Activated T-cell treated with anti-CD3 and anti-CD28 coated beads, Interleukin-2, amount 50 U/mL, for 72 hours (primary cell): Measurements from ENCODE around the gene OGA. TPM values are rescaled to one million over a fixed set of nuclear protein-coding genes. Genes with fewer than 3 reads are reported as not detected.
"Not testable (repeated sequence)": the region's sequence is repeated elsewhere in the genome, so short reads cannot be mapped to it uniquely, and the experiment has no call there.

Experiments
- ATAC-seq, 2 donors: fragments of 150-1000 bp; cut with Tn5 transposase; replicated peaks in 1 of 2; 2 replicates each; pipeline ENCODE4 v1.10.0; 2021; ENCODE audit warnings: moderate library complexity in 2 of 2, mild to moderate bottlenecking in 1 of 2
- DNase-seq, 2 donors: peaks; one replicate each; pipeline ENCODE4 v3.0.0; 2021 to 2022; ENCODE audit warnings: mixed read lengths in 1 of 2
- H3K27ac Mint-ChIP-seq: one replicate; pipeline ENCODE4 v1.8.0; 2022; ENCODE audit warnings: mild to moderate bottlenecking, moderate library complexity, mixed read lengths
- H3K27me3 Mint-ChIP-seq: one replicate; pipeline ENCODE4 v1.8.0; 2022; ENCODE audit warnings: low read depth, mixed read lengths
- H3K36me3 Mint-ChIP-seq, 2 donors: one replicate each; pipeline ENCODE4 v1.8.0; 2022; ENCODE audit warnings: mixed read lengths in 2 of 2, mild to moderate bottlenecking in 1 of 2; ENCODE audit not compliant: insufficient read depth in 2 of 2
- H3K4me1 Mint-ChIP-seq: one replicate; pipeline ENCODE4 v1.8.0; 2022; ENCODE audit warnings: low read depth, mixed read lengths
- H3K4me3 Mint-ChIP-seq, 2 donors: one replicate each; pipeline ENCODE4 v1.8.0; 2022; ENCODE audit warnings: mild to moderate bottlenecking in 2 of 2, mixed read lengths in 2 of 2, moderate library complexity in 2 of 2
- H3K9me3 Mint-ChIP-seq, 2 donors: one replicate each; pipeline ENCODE4 v1.8.0; 2022; ENCODE audit warnings: mixed read lengths in 2 of 2
- total RNA-seq, 2 donors: library from RNA; stranded (reverse); gene quantifications; one replicate each; pipeline ENCODE4 v1.2.3, GENCODE V29; 2022

OGA gene
- total RNA-seq, 2 donors from 2014 or later = 165 to 170 TPM

DNA sequence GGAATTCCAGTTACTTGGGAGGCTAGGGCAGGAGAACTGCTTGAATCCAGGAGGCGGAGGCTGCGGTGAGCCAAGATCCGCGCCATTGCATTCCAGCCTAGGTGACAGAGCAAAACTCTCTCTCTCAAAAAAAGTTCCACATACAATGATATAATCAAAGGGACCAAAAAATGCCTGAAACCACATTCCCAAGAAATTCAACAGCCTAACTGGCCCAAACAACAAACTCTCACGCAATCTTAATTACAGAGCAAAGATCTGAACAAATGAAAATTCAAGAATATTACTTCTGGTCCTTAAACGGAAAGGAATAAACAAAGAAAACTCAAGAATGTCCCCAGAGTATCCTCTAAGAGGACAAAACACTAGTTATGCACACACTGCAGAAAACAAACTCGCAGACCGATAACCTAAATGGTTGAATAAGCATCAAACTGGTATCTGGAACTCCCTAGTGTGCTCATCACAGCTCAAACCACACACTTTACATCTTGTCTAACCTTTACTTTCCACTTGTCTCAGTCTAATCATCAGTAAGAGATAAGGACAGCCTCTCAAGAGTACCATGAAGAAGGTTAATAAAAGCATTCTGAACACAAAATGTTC, 3.7 kb downstream of the OGA start:
- H3K27me3 Mint-ChIP-seq = no peaks in the 10 kb centered on the region
- H3K27ac Mint-ChIP-seq = peak overlapping the region; percentile 98
- no peaks in the 10 kb centered on the region for H3K9me3 Mint-ChIP-seq
- H3K4me1 Mint-ChIP-seq = peaks cover 62% of the 10 kb centered on the region
- peak overlapping the region; percentile 93 to 96 for H3K4me3 Mint-ChIP-seq
- DNase-seq = no peak
- H3K36me3 Mint-ChIP-seq = peaks cover 14 to 30% of the 10 kb centered on the region in 2 donors
- no peak for ATAC-seq

- Mint-ChIP-seq H3K4me1 (peaks cover 55% of the 10 kb centered on the region), H3K27ac (no peak overlapping the region), H3K27me3 (no peaks in the 10 kb centered on the region), H3K4me3 (no peak overlapping the region), H3K36me3 (peaks cover 13 to 31% of the 10 kb centered on the region in 2 donors), H3K9me3 (no peaks in the 10 kb centered on the region)
- ATAC-seq (no peak), DNase-seq (no peak)
Observed at GRCh38 chr10:101812606-101813005, 5.6 kb downstream of the OGA start.

DNA sequence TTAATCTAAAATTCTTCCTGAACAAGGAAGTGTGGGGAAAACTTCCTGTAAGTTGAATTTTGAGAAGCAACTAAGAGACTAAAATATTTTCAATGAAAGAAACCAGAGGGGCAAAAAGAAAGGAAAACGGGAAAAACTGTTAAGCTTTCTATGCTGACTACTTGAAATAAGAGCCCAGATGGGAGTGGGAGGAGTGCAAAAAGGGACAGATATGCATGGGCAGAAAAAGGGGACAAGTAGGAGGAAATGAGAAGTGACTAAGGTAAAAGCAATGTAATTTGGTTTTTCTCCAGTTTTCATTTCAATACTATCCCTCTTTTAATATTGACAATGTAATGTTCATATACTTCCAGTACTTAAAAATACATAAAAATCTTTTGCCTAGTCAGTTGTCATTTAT, 11.1 kb downstream of the OGA start:
- Mint-ChIP-seq H3K4me3 (no peak overlapping the region), H3K9me3 (no peaks in the 10 kb centered on the region), H3K36me3 (peaks cover 5 to 40% of the 10 kb centered on the region in 2 donors), H3K27ac (peak overlapping the region; percentile 76), H3K4me1 (peaks cover 17% of the 10 kb centered on the region), H3K27me3 (no peaks in the 10 kb centered on the region)
- DNase-seq (no peak), ATAC-seq (no peak)

GRCh38 chr10:101803511-101803910, 14.7 kb downstream of the OGA start:
- Mint-ChIP-seq H3K36me3 (peaks cover 18 to 56% of the 10 kb centered on the region in 2 donors), H3K4me3 (no peak overlapping the region), H3K27ac (no peak overlapping the region), H3K9me3 (no peaks in the 10 kb centered on the region), H3K4me1 (peaks cover 23% of the 10 kb centered on the region), H3K27me3 (no peaks in the 10 kb centered on the region)
- DNase-seq = no peak
- no peak for ATAC-seq

DNA sequence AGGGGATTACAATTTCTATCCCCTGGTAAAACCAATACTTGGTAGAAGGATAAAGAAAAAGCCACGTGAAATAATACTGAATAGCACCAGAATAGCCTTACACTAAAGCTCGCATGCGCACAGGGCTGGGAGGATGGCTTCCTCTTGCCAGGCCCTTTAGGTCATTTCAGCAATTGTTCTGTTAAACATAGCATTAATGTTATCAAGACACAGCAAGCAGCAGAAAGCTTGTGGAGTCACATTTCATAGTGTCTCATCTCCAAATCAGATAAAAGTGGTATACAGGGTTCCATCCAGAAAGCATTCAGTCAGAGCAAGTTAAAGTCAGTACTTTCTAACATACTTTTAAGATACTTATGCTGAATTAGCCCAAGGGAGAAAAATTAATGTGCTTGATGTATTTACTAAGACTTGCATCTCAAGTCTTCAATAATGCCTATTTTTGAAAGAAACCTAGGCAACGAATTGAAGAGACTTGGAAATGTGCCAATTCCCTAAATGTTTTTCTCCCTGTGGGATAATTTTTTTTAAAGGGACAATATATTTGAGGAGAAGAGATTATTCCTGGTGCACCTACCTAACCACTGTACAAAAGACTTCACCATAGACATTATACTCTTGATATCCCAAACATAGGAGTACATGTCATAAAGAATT, 20.7 kb downstream of the OGA start:
- peak overlapping the region; percentile 50 for H3K27ac Mint-ChIP-seq

GRCh38 chr10:101793526-101793925, 24.7 kb downstream of the OGA start:
- Mint-ChIP-seq H3K4me1 (peaks cover 7% of the 10 kb centered on the region), H3K27me3 (no peaks in the 10 kb centered on the region), H3K36me3 (peaks cover 9 to 35% of the 10 kb centered on the region in 2 donors), H3K4me3 (no peak overlapping the region), H3K9me3 (no peaks in the 10 kb centered on the region), H3K27ac (no peak overlapping the region)
- ATAC-seq = no peak
- DNase-seq = no peak

More for the DNA sequence above, 20.7 kb downstream of the OGA start:
- Mint-ChIP-seq H3K27me3 (no peaks in the 10 kb centered on the region), H3K4me1 (peaks cover 23% of the 10 kb centered on the region), H3K4me3 (no peak overlapping the region), H3K36me3 (peaks cover 22 to 60% of the 10 kb centered on the region in 2 donors), H3K9me3 (no peaks in the 10 kb centered on the region)
- ATAC-seq (no peak), DNase-seq (no peak)

DNA sequence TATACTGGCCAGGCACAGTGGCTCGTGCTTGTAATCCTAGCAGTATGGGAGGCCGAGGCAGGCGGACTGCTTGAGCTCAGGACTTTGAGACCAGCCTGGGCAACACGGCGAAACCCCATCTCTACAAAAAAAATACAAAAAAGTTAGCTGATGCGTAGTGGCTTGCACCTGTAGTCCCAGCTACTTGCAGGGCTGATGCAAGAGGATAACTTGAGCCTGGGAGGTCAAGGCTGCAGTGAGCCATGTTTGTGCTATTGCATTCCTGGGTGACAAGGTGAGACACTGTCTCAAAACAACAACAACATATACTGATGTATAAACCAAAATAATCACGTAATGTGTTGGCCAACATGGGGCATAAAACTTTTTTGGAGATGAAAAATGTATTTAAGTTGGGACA, 28.6 kb downstream of the OGA start:
- DNase-seq = no peak
- H3K4me1 Mint-ChIP-seq = peaks cover 5% of the 10 kb centered on the region
- no peak overlapping the region for H3K4me3 Mint-ChIP-seq
- no peaks in the 10 kb centered on the region for H3K27me3 Mint-ChIP-seq
- no peak for ATAC-seq
- peaks cover 5 to 26% of the 10 kb centered on the region in 2 donors for H3K36me3 Mint-ChIP-seq
- H3K9me3 Mint-ChIP-seq = no peaks in the 10 kb centered on the region
- H3K27ac Mint-ChIP-seq = no peak overlapping the region

DNA sequence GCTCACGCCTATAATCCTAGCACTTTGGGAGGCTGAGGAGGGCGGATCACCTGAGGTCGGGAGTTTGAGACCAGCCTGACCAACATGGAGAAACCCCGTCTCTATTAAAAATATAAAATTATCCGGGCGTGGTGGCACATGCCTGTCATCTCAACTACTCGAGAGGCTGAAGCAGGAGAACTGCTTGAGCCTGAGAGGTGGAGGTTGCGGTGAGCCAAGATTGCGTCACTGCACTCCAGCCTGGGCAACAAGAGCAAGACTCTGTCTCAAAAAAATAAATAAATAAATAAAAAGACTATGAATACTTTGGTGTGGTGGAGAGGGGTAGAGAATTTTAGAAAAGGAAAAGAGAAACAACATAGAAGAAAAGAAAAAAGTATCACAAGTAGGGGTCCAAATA, 29.0 kb downstream of the OGA start:
- not testable (repeated sequence) for ATAC-seq, H3K27ac Mint-ChIP-seq, DNase-seq, H3K4me3 Mint-ChIP-seq, H3K9me3 Mint-ChIP-seq, H3K4me1 Mint-ChIP-seq, H3K27me3 Mint-ChIP-seq
- H3K36me3 Mint-ChIP-seq = peaks cover 5 to 22% of the 10 kb centered on the region in 2 donors

- Mint-ChIP-seq H3K4me1 (peaks cover 43% of the 10 kb centered on the region), H3K4me3 (no peak overlapping the region), H3K9me3 (no peaks in the 10 kb centered on the region), H3K27me3 (no peaks in the 10 kb centered on the region), H3K36me3 (peaks cover 0 to 12% of the 10 kb centered on the region in 2 donors), H3K27ac (peak overlapping the region; percentile 14)
- ATAC-seq = no peak
- DNase-seq = no peak
Observed at GRCh38 chr10:101785801-101786200, 32.4 kb downstream of the OGA start.

- no peaks in the 10 kb centered on the region for H3K27me3 Mint-ChIP-seq
- ATAC-seq (no peak), DNase-seq (no peak)
- H3K27ac Mint-ChIP-seq = peak overlapping the region; percentile 99
- H3K4me1 Mint-ChIP-seq = peaks cover 54% of the 10 kb centered on the region
- no peaks in the 10 kb centered on the region for H3K9me3 Mint-ChIP-seq
- H3K36me3 Mint-ChIP-seq = peaks cover 0 to 12% of the 10 kb centered on the region in 2 donors
- H3K4me3 Mint-ChIP-seq = peak overlapping the region; percentile 99 to 100
Observed at GRCh38 chr10:101784558-101784957, 33.7 kb downstream of the OGA start.

GRCh38 chr10:101783736-101784118, 34.5 kb downstream of the OGA start:
- peaks cover 4 to 12% of the 10 kb centered on the region in 2 donors for H3K36me3 Mint-ChIP-seq
- ATAC-seq = no peak
- peaks cover 61% of the 10 kb centered on the region for H3K4me1 Mint-ChIP-seq
- H3K4me3 Mint-ChIP-seq = peak overlapping the region; percentile 99 to 100
- no peaks in the 10 kb centered on the region for H3K9me3 Mint-ChIP-seq
- no peak for DNase-seq
- H3K27ac Mint-ChIP-seq = peak overlapping the region; percentile 99
- H3K27me3 Mint-ChIP-seq = peaks cover 6% of the 10 kb centered on the region

- DNase-seq (peak; percentile 91 to 93), ATAC-seq (peak; percentile 82 to 83)
- H3K27me3 Mint-ChIP-seq = peaks cover 12% of the 10 kb centered on the region
- H3K4me1 Mint-ChIP-seq = peaks cover 63% of the 10 kb centered on the region
- H3K9me3 Mint-ChIP-seq = no peaks in the 10 kb centered on the region
- peak within 1 kb of the TSS; percentile 99 to 100 for H3K4me3 Mint-ChIP-seq
- H3K27ac Mint-ChIP-seq = peak within 1 kb of the TSS; percentile 99
- peaks cover 4 to 12% of the 10 kb centered on the region in 2 donors for H3K36me3 Mint-ChIP-seq
Observed at GRCh38 chr10:101782811-101783735, 35.2 kb downstream of the OGA start, which contains the start of gene NPM3. Gene NPM3, minus strand, starts transcription at chr10:101783446. Its CDS starts 56 bp downstream, at chr10:101783390.
